Caco-2 (cell line): ENCODE results near the gene SMYD3. TPM values are rescaled to one million over a fixed set of nuclear protein-coding genes. Genes with fewer than 3 reads are reported as not detected.

ENCODE experiments used
- BruUV-seq: library from RNA; stranded (reverse); fragments of 400-500 nt; replicated peaks from 2 replicates; lab custom pipeline; 2021; lab: Mats Ljungman, UMichigan
- CTCF ChIA-PET: fragments of 300-600 bp; sonication (Branson Sonifier 250); formaldehyde crosslinking; loops from one replicate; lab custom pipeline; 2022; ENCODE audit warnings: antibody characterized with exemption; lab: Charles Lee
- POLR2A ChIA-PET: fragments of 300-600 bp; sonication (Branson Sonifier 250); formaldehyde crosslinking; loops from one replicate; lab custom pipeline; 2022; ENCODE audit warnings: antibody characterized with exemption; lab: Charles Lee
- DNase-seq, 2 experiments: peaks; one replicate each; pipeline versions ENCODE4 v3.0.0 to v3.0.0-alpha.2; 2020 to 2022
- H3K27me3 ChIP-seq: replicated peaks from 2 replicates; pipeline ENCODE4 v1.6.0; 2011; ENCODE audit warnings: low read length; ENCODE audit not compliant: control insufficient read depth, insufficient read depth
- H3K36me3 ChIP-seq: 2 replicates; pipeline ENCODE4 v1.5.1; 2011; ENCODE audit warnings: low read length; ENCODE audit not compliant: control insufficient read depth, insufficient read depth
- H3K4me1 ChIP-seq: fragments of 250-450 bp; sonication (Bioruptor Pico); 2 replicates; pipeline ENCODE4 v1.5.1; 2020; ENCODE audit warnings: mild to moderate bottlenecking
- H3K4me3 ChIP-seq: 2 replicates; pipeline ENCODE4 v1.5.1; 2011; ENCODE audit warnings: low read depth, mild to moderate bottlenecking, control low read depth, low read length
- H3K9me3 ChIP-seq: fragments of 250-450 bp; sonication (Bioruptor Pico); 2 replicates; pipeline ENCODE4 v1.5.1; 2020; ENCODE audit warnings: mild to moderate bottlenecking, moderate library complexity
- H3K27ac Mint-ChIP-seq: one replicate; pipeline ENCODE4 v1.8.0; 2022; ENCODE audit warnings: mixed read lengths; ENCODE audit not compliant: unreplicated experiment
- H3K27me3 Mint-ChIP-seq: one replicate; pipeline ENCODE4 v1.8.0; 2022; ENCODE audit warnings: mixed read lengths; ENCODE audit not compliant: insufficient read depth, unreplicated experiment
- H3K36me3 Mint-ChIP-seq: one replicate; pipeline ENCODE4 v1.8.0; 2022; ENCODE audit warnings: mild to moderate bottlenecking, mixed read lengths; ENCODE audit not compliant: insufficient read depth, unreplicated experiment
- H3K4me1 Mint-ChIP-seq: one replicate; pipeline ENCODE4 v1.8.0; 2022; ENCODE audit warnings: low read depth, mixed read lengths; ENCODE audit not compliant: unreplicated experiment
- H3K4me3 Mint-ChIP-seq: one replicate; pipeline ENCODE4 v1.8.0; 2022; ENCODE audit warnings: mild to moderate bottlenecking, moderate library complexity, mixed read lengths; ENCODE audit not compliant: unreplicated experiment
- H3K9me3 Mint-ChIP-seq: one replicate; pipeline ENCODE4 v1.8.0; 2022; ENCODE audit warnings: mixed read lengths; ENCODE audit not compliant: unreplicated experiment
- intact Hi-C: fragments of 100-400 bp; cut with micrococcal nuclease; formaldehyde crosslinking; loops from one replicate; pipeline ENCODE4 v1.10.0; 2022; ENCODE audit not compliant: unreplicated experiment
- total RNA-seq: library from RNA; stranded (reverse); gene quantifications from 2 replicates; pipeline ENCODE4 v1.2.3, GENCODE V29; 2022
- TF ChIP-seq, protein P1 (sequence below), 2 experiments: fragments of 200-600 bp in 1 of 2; IDR thresholded peaks; 1 replicate in 1 of 2; 2 replicates in 1 of 2; pipeline versions ENCODE4 v1.5.1 to v1.8.0; 2011 to 2022; ENCODE audit warnings: antibody characterized with exemption in 1 of 2, control low read depth in 1 of 2, inconsistent platforms in 1 of 2, low read depth in 1 of 2, low read length in 1 of 2, mild to moderate bottlenecking in 1 of 2, moderate library complexity in 1 of 2; ENCODE audit not compliant: insufficient read depth in 1 of 2, severe bottlenecking in 1 of 2, unreplicated experiment in 1 of 2

The SMYD3 gene
- total RNA-seq, 1 experiment from 2014 or later: 33.0 TPM

DNA sequence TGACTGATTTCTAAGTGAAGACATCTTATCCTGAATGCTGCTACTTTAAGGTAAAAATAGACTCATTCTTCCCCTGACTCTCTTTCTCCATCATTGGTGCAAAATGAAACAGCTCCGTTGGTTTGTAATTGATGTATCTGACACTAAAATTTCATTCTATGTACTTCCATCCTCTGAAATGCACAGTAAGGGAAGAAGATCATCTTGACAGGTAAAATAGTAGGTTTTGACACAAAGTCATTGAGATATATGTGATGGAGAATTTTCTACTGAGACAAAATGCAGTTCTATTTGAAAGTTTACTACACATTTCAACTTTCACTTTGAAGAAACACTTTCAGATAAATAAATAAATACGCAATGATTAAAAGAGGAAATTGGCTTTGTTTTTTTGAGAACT, 348.9 kb downstream of the SMYD3 start:
- Mint-ChIP-seq H3K9me3 (no peaks in the 10 kb centered on the region), H3K27ac (no peak overlapping the region), H3K4me3 (no peak overlapping the region), H3K27me3 (no peaks in the 10 kb centered on the region), H3K36me3 (no peaks in the 10 kb centered on the region), H3K4me1 (no peaks in the 10 kb centered on the region)
- intact Hi-C loops: no loop called here
- Histone ChIP-seq H3K9me3 (no peaks in the 10 kb centered on the region), H3K4me1 (no peaks in the 10 kb centered on the region), H3K4me3 (no peak overlapping the region), H3K36me3 (no peaks in the 10 kb centered on the region), H3K27me3 (no peaks in the 10 kb centered on the region)
- POLR2A ChIA-PET: no interaction called here
- no TSS peak for BruUV-seq
- CTCF ChIA-PET: no interaction called here
- DNase-seq: no peak
- TF ChIP-seq, protein P1, sequence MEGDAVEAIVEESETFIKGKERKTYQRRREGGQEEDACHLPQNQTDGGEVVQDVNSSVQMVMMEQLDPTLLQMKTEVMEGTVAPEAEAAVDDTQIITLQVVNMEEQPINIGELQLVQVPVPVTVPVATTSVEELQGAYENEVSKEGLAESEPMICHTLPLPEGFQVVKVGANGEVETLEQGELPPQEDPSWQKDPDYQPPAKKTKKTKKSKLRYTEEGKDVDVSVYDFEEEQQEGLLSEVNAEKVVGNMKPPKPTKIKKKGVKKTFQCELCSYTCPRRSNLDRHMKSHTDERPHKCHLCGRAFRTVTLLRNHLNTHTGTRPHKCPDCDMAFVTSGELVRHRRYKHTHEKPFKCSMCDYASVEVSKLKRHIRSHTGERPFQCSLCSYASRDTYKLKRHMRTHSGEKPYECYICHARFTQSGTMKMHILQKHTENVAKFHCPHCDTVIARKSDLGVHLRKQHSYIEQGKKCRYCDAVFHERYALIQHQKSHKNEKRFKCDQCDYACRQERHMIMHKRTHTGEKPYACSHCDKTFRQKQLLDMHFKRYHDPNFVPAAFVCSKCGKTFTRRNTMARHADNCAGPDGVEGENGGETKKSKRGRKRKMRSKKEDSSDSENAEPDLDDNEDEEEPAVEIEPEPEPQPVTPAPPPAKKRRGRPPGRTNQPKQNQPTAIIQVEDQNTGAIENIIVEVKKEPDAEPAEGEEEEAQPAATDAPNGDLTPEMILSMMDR (IDR thresholded peaks at IDR 0.05; ENCODE audit: insufficient read depth in 1 of 2, low read depth in 1 of 2, low read length in 1 of 2, severe bottlenecking in 1 of 2, unreplicated experiment in 1 of 2): no peak

DNA sequence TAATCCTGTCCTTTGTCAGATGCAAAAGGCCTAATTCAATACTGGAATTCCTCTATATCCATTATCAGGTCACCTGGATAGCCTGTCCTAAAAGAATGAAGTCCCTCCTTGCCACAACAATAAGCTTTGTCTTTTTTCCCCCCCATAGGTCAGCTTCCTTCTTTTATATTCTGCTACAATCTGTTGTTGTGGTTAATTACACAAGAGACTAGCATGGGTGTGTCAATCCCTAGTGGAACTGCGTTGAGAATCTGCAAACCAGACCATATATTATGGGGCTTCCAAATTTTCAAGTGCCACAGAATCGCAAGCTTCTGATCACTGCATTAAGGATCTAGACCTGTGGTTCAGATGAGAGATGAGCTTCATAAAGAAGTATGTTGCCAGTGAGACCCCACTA, 349.6 kb downstream of the SMYD3 start:
- H3K27ac Mint-ChIP-seq: no peak overlapping the region
- no peak overlapping the region for H3K4me3 Mint-ChIP-seq
- Histone ChIP-seq H3K9me3 (no peaks in the 10 kb centered on the region), H3K4me1 (no peaks in the 10 kb centered on the region), H3K4me3 (no peak overlapping the region), H3K27me3 (no peaks in the 10 kb centered on the region), H3K36me3 (no peaks in the 10 kb centered on the region)
- H3K36me3 Mint-ChIP-seq: no peaks in the 10 kb centered on the region
- CTCF ChIA-PET: no interaction called here
- no TSS peak for BruUV-seq
- H3K4me1 Mint-ChIP-seq: no peaks in the 10 kb centered on the region
- H3K9me3 Mint-ChIP-seq: no peaks in the 10 kb centered on the region
- no peaks in the 10 kb centered on the region for H3K27me3 Mint-ChIP-seq
- TF ChIP-seq, protein P1 (IDR thresholded peaks at IDR 0.05; ENCODE audit: insufficient read depth in 1 of 2, low read depth in 1 of 2, low read length in 1 of 2, severe bottlenecking in 1 of 2, unreplicated experiment in 1 of 2): no peak
- POLR2A ChIA-PET: no interaction called here
- intact Hi-C loops: no loop called here
- no peak for DNase-seq

GRCh38 chr1:246156847-246157246, 350.2 kb downstream of the SMYD3 start:
- CTCF ChIA-PET: no interaction called here

More at GRCh38 chr1:246156847-246157246, 350.2 kb downstream of the SMYD3 start:
- no peaks in the 10 kb centered on the region for H3K36me3 ChIP-seq
- Mint-ChIP-seq H3K27ac (no peak overlapping the region), H3K27me3 (no peaks in the 10 kb centered on the region), H3K36me3 (no peaks in the 10 kb centered on the region), H3K4me1 (no peaks in the 10 kb centered on the region), H3K4me3 (no peak overlapping the region), H3K9me3 (no peaks in the 10 kb centered on the region)
- TF ChIP-seq, protein P1 (IDR thresholded peaks at IDR 0.05; ENCODE audit: insufficient read depth in 1 of 2, low read depth in 1 of 2, low read length in 1 of 2, severe bottlenecking in 1 of 2, unreplicated experiment in 1 of 2): no peak
- H3K27me3 ChIP-seq: no peaks in the 10 kb centered on the region
- no TSS peak for BruUV-seq
- no peaks in the 10 kb centered on the region for H3K9me3 ChIP-seq
- DNase-seq: no peak
- POLR2A ChIA-PET: no interaction called here
- no peaks in the 10 kb centered on the region for H3K4me1 ChIP-seq
- intact Hi-C loops: no loop called here
- no peak overlapping the region for H3K4me3 ChIP-seq
